ENCODE results near the gene CREBBP.

The CREBBP gene

DNA sequence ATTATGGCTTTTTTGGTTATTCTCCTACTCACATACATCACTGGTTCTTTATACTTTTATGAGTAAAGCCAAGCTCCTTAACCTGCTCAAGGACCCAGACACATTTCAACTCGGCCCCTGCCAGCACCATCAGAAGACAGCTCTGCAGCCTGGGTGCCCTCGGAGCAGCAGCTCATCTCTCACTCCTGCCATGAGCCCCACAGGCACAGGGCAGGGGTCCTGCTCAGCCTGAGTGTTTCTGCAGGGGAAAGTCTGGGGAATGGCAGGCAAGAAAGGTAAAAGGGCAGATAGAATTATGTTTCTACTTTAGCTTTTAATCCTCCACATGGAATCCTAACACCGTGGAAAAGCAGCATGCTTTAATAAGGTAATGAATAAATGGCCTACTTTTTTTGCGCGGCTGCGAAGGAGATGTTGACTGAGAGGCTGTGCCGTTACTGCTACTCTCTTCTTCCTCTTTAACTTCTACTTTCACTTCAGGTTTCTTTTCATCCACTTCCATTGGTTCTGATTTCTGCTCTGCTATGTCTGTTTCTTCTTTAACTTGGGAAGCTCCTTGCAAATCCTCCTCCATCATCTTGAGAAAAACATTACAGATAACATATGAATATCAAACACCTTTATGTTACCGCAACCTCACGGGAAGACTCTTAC is 113.1 kb downstream of the CREBBP start:
- in situ Hi-C loops (cut with MboI; ENCODE audit: low sequenced_read_pairs, unreplicated experiment), result no loop called here
- DNase-seq (ENCODE audit: low spot score), result no peak
- TF ChIP-seq, protein P1, sequence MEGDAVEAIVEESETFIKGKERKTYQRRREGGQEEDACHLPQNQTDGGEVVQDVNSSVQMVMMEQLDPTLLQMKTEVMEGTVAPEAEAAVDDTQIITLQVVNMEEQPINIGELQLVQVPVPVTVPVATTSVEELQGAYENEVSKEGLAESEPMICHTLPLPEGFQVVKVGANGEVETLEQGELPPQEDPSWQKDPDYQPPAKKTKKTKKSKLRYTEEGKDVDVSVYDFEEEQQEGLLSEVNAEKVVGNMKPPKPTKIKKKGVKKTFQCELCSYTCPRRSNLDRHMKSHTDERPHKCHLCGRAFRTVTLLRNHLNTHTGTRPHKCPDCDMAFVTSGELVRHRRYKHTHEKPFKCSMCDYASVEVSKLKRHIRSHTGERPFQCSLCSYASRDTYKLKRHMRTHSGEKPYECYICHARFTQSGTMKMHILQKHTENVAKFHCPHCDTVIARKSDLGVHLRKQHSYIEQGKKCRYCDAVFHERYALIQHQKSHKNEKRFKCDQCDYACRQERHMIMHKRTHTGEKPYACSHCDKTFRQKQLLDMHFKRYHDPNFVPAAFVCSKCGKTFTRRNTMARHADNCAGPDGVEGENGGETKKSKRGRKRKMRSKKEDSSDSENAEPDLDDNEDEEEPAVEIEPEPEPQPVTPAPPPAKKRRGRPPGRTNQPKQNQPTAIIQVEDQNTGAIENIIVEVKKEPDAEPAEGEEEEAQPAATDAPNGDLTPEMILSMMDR (IDR thresholded peaks at IDR 0.05; ENCODE audit: borderline replicate concordance, control extremely low read depth, extremely low read depth, insufficient read depth, missing control alignments), result no peak

DNA sequence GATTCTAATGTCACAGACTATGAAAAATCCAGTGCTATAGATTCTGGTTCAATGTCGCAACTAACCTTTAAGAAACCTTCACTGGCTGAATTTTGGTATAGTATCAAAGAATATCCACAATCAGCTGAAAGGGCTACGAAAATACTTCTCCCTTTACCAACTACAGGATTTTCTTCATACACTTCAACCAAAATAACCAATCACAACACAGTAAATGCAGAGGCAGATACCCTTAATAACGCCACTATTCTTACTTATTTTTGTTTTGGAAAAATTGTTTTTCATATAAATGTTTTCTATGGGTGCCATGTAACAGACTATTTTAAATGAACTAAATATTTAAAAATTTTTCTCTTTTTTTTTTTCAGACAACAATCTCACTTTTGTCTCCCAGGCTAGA is 114.3 kb downstream of the CREBBP start:
- in situ Hi-C loops (cut with MboI; ENCODE audit: low sequenced_read_pairs, unreplicated experiment), result no loop called here
- TF ChIP-seq, protein P1 (IDR thresholded peaks at IDR 0.05; ENCODE audit: borderline replicate concordance, control extremely low read depth, extremely low read depth, insufficient read depth, missing control alignments), result no peak
- no peak for DNase-seq (ENCODE audit: low spot score)

DNA sequence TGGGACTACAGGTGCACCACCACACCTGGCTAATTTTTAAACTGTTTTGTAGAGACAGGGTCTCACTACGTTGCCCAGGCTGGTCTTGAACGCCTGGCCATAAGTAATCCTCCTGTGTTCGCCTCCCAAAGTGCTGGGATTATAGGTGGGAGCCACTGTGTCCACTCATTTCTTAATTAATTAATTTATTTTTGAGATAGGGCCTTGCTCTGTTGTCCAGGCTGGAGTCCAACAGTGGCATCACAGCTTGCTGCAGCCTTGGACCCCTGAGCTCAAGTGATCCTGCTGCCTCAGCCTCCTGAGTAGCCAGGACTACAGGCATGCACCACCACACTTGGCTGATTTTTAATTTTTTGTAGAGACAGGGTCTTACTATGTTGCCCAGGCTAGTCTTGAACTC is 116.1 kb downstream of the CREBBP start:
- DNase-seq (ENCODE audit: low spot score), result no peak
- in situ Hi-C loops (cut with MboI; ENCODE audit: low sequenced_read_pairs, unreplicated experiment), result no loop called here
- TF ChIP-seq, protein P1 (IDR thresholded peaks at IDR 0.05; ENCODE audit: borderline replicate concordance, control extremely low read depth, extremely low read depth, insufficient read depth, missing control alignments), result no peak

DNA sequence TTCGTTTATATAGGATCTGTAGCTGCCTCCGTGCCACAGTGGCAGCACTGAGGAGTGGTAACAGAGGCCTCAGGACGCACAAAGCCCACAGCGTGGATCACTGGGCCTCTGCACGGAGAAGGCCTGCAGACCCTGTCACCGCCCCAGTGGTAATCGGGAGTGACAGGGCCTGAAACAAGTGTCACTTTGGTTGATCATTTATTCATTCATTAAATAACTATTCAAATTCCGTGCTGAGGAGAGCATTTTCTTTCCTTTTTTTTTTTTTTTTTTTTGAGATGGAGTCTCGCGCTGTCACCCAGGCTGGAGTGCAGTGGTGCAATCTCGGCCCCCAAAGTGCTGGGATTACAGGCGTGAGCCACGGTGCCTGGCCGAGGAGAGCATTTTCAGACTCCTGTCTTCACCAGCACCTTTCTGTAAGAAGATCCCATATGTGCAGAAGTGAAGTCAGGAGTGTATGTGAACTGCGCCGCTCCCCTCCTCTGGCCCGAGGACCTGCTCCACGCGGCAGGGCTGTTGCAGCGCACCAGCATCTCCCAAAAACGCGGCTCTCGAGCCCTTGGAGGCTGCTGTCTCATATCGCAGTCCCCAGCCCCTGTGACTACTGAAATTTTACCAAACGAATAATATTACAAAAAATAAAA is 118.3 kb downstream of the CREBBP start:
- TF ChIP-seq, protein P1 (IDR thresholded peaks at IDR 0.05; ENCODE audit: borderline replicate concordance, control extremely low read depth, extremely low read depth, insufficient read depth, missing control alignments), result no peak
- in situ Hi-C loops (cut with MboI; ENCODE audit: low sequenced_read_pairs, unreplicated experiment), result no loop called here
- DNase-seq (ENCODE audit: low spot score), result no peak

DNA sequence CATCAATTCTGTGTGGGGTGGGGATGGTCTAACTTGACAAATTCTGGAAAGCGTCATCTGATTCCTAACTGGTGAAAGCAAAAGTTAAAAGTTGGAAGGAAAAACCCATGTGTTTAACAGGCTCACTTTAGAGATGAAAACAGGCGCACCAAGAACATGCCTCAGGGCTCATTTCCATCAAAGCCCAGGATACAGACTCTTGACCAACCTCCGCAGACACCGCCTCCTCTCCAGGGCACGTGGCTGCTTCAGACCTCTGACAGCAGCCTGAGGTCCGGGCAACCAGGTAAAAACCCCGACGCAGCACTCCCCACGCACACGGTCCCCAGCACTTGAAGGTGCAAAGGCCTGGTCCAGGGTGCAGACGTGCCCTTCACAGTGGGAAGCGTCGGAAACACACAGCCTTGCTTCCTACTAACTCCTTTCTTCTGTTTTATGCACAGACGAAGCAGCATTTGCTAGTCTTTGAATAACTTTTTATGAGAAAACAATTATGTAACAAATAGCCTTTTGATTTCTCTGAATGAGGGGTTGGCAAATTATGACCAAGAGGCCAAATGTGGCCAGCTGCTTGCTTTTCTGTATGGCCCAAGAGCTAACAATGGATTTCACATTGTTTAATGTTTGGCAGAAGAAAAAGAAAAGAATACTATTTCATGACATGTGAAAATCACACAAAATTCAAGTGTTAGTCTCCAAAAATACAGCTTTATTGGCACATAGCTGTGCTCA is 119.0 kb downstream of the CREBBP start:
- in situ Hi-C loops (cut with MboI; ENCODE audit: low sequenced_read_pairs, unreplicated experiment), result no loop called here
- DNase-seq (ENCODE audit: low spot score), result no peak
- TF ChIP-seq, protein P1 (IDR thresholded peaks at IDR 0.05; ENCODE audit: borderline replicate concordance, control extremely low read depth, extremely low read depth, insufficient read depth, missing control alignments), result no peak

DNA sequence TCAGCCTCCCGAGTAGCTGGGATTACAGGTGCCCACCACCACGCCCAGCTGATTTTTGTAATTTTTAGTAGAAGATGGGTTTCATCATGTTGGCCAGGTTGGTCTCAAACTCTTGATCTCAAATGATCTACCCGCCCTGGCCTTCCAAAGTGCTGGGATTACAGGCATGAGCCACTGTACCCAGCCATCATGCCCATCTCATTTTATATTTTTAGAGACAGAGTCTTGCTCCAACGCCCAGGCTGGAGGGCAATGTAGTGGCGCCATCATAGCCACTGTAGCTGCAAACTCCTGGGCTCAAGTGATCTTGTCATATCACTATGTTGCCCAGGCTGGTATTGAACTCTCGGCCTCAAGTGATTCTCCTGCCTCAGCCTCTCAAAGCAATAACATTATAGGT is 120.0 kb downstream of the CREBBP start:
- TF ChIP-seq, protein P1 (IDR thresholded peaks at IDR 0.05; ENCODE audit: borderline replicate concordance, control extremely low read depth, extremely low read depth, insufficient read depth, missing control alignments), result no peak
- DNase-seq (ENCODE audit: low spot score), result no peak
- in situ Hi-C loops (cut with MboI; ENCODE audit: low sequenced_read_pairs, unreplicated experiment), result no loop called here

All from GM13976 (cell line).